Stimulated activated effector memory CD8-positive, alpha-beta T cell treated with anti-CD3 and anti-CD28 coated beads, Interleukin-12 subunit alpha, Interleukin-12 subunit beta, amount 100 ng/mL, for 72 hours (primary cell): ENCODE data around the gene PALD1.
A peak's percentile ranks its signal among the peaks of the same experiment; 100 is the strongest.

ENCODE experiments used
- ATAC-seq: fragments of 150-1000 bp; cut with Tn5 transposase; 2 replicates; pipeline ENCODE4 v1.10.0; 2021
- DNase-seq, 2 donors: peaks; one replicate each; pipeline ENCODE4 v3.0.0; 2021 to 2022; ENCODE audit warnings: low spot score in 2 of 2
- H3K27ac Mint-ChIP-seq: one replicate; pipeline ENCODE4 v1.8.0; 2022; ENCODE audit warnings: mild to moderate bottlenecking, mixed read lengths
- H3K36me3 Mint-ChIP-seq: one replicate; pipeline ENCODE4 v1.8.0; 2022; ENCODE audit warnings: mild to moderate bottlenecking, mixed read lengths
- H3K4me1 Mint-ChIP-seq: one replicate; pipeline ENCODE4 v1.8.0; 2022; ENCODE audit warnings: mixed read lengths
- H3K4me3 Mint-ChIP-seq: one replicate; pipeline ENCODE4 v1.8.0; 2022; ENCODE audit warnings: mild to moderate bottlenecking, mixed read lengths
- H3K9me3 Mint-ChIP-seq: one replicate; pipeline ENCODE4 v1.8.0; 2022; ENCODE audit warnings: mixed read lengths

Gene PALD1

GRCh38 chr10:70445718-70446657, 32.6 kb upstream of the PALD1 start:
- Mint-ChIP-seq H3K36me3 (no peaks in the 10 kb centered on the region), H3K9me3 (no peaks in the 10 kb centered on the region), H3K27ac (no peak overlapping the region), H3K4me3 (no peak overlapping the region), H3K4me1 (peaks cover 8% of the 10 kb centered on the region)
- ATAC-seq (no peak), DNase-seq (no peak)

- H3K4me3 Mint-ChIP-seq, result no peak overlapping the region
- no peak overlapping the region for H3K27ac Mint-ChIP-seq
- H3K4me1 Mint-ChIP-seq, result no peaks in the 10 kb centered on the region
- DNase-seq, result no peak
- H3K9me3 Mint-ChIP-seq, result no peaks in the 10 kb centered on the region
- ATAC-seq, result no peak
- no peaks in the 10 kb centered on the region for H3K36me3 Mint-ChIP-seq
Observed at GRCh38 chr10:70448236-70448635, 30.3 kb upstream of the PALD1 start.

GRCh38 chr10:70455213-70455630, 23.3 kb upstream of the PALD1 start:
- Mint-ChIP-seq H3K27ac (no peak overlapping the region), H3K36me3 (no peaks in the 10 kb centered on the region), H3K4me3 (no peak overlapping the region), H3K4me1 (peaks cover 6% of the 10 kb centered on the region), H3K9me3 (no peaks in the 10 kb centered on the region)
- ATAC-seq, result no peak
- no peak for DNase-seq

GRCh38 chr10:70456164-70456563, 22.4 kb upstream of the PALD1 start:
- Mint-ChIP-seq H3K4me1 (peaks cover 6% of the 10 kb centered on the region), H3K9me3 (no peaks in the 10 kb centered on the region), H3K36me3 (no peaks in the 10 kb centered on the region), H3K4me3 (no peak overlapping the region), H3K27ac (no peak overlapping the region)
- ATAC-seq (no peak), DNase-seq (no peak)

- H3K9me3 Mint-ChIP-seq, result no peaks in the 10 kb centered on the region
- no peak overlapping the region for H3K27ac Mint-ChIP-seq
- no peaks in the 10 kb centered on the region for H3K36me3 Mint-ChIP-seq
- DNase-seq, result no peak
- peaks cover 6% of the 10 kb centered on the region for H3K4me1 Mint-ChIP-seq
- no peak for ATAC-seq
- H3K4me3 Mint-ChIP-seq, result no peak overlapping the region
Observed at GRCh38 chr10:70457759-70458305, 20.7 kb upstream of the PALD1 start.

- peaks cover 6% of the 10 kb centered on the region for H3K4me1 Mint-ChIP-seq
- ATAC-seq (peak; percentile 83), DNase-seq (peak in 1 of 2 donors; percentile 36)
- H3K36me3 Mint-ChIP-seq, result no peaks in the 10 kb centered on the region
- no peak overlapping the region for H3K27ac Mint-ChIP-seq
- H3K9me3 Mint-ChIP-seq, result no peaks in the 10 kb centered on the region
- H3K4me3 Mint-ChIP-seq, result peak overlapping the region; percentile 38
Observed at GRCh38 chr10:70458329-70459060, 20.1 kb upstream of the PALD1 start.

GRCh38 chr10:70459061-70459773, 19.4 kb upstream of the PALD1 start:
- no peak for DNase-seq
- Mint-ChIP-seq H3K4me3 (peak overlapping the region; percentile 38), H3K4me1 (peaks cover 6% of the 10 kb centered on the region), H3K9me3 (no peaks in the 10 kb centered on the region), H3K27ac (no peak overlapping the region), H3K36me3 (no peaks in the 10 kb centered on the region)
- ATAC-seq, result no peak

- Mint-ChIP-seq H3K4me1 (peaks cover 6% of the 10 kb centered on the region), H3K9me3 (no peaks in the 10 kb centered on the region), H3K36me3 (no peaks in the 10 kb centered on the region), H3K4me3 (peak overlapping the region; percentile 14), H3K27ac (no peak overlapping the region)
- no peak for DNase-seq
- ATAC-seq, result no peak
Observed at GRCh38 chr10:70459774-70460490, 18.6 kb upstream of the PALD1 start.

GRCh38 chr10:70461397-70462348, 16.9 kb upstream of the PALD1 start:
- H3K9me3 Mint-ChIP-seq, result no peaks in the 10 kb centered on the region
- DNase-seq (peak in 1 of 2 donors; percentile 65), ATAC-seq (peak; percentile 62)
- no peak overlapping the region for H3K4me3 Mint-ChIP-seq
- H3K36me3 Mint-ChIP-seq, result no peaks in the 10 kb centered on the region
- no peak overlapping the region for H3K27ac Mint-ChIP-seq
- peaks cover 6% of the 10 kb centered on the region for H3K4me1 Mint-ChIP-seq

GRCh38 chr10:70462349-70462984, 16.1 kb upstream of the PALD1 start:
- Mint-ChIP-seq H3K4me3 (no peak overlapping the region), H3K4me1 (peaks cover 6% of the 10 kb centered on the region), H3K36me3 (no peaks in the 10 kb centered on the region), H3K9me3 (no peaks in the 10 kb centered on the region), H3K27ac (no peak overlapping the region)
- ATAC-seq (no peak), DNase-seq (no peak)

GRCh38 chr10:70465278-70465677, 13.3 kb upstream of the PALD1 start:
- Mint-ChIP-seq H3K4me3 (no peak overlapping the region), H3K27ac (no peak overlapping the region), H3K36me3 (no peaks in the 10 kb centered on the region), H3K9me3 (no peaks in the 10 kb centered on the region), H3K4me1 (no peaks in the 10 kb centered on the region)
- no peak for DNase-seq
- ATAC-seq, result no peak

- no peaks in the 10 kb centered on the region for H3K36me3 Mint-ChIP-seq
- no peak overlapping the region for H3K27ac Mint-ChIP-seq
- H3K4me1 Mint-ChIP-seq, result no peaks in the 10 kb centered on the region
- DNase-seq, result no peak
- no peak overlapping the region for H3K4me3 Mint-ChIP-seq
- no peaks in the 10 kb centered on the region for H3K9me3 Mint-ChIP-seq
- ATAC-seq, result no peak
Observed at GRCh38 chr10:70465832-70466231, 12.7 kb upstream of the PALD1 start.

GRCh38 chr10:70466951-70467350, 11.6 kb upstream of the PALD1 start:
- Mint-ChIP-seq H3K9me3 (no peaks in the 10 kb centered on the region), H3K36me3 (no peaks in the 10 kb centered on the region), H3K27ac (peak overlapping the region; percentile 65), H3K4me3 (no peak overlapping the region), H3K4me1 (no peaks in the 10 kb centered on the region)
- DNase-seq (no peak), ATAC-seq (no peak)
